GM20000 (cell line): ENCODE data around the gene ALOX5AP.

Source experiments
- DNase-seq: peaks from one replicate; pipeline ENCODE4 v3.0.0; 2012; ENCODE audit warnings: low spot score
- CTCF ChIP-seq: IDR thresholded peaks from 2 replicates; pipeline ENCODE4 v1.5.1; 2012; ENCODE audit warnings: mild to moderate bottlenecking, control low read depth; ENCODE audit errors: extremely low read depth, missing control alignments

ALOX5AP gene

GRCh38 chr13:30696278-30697176 is 38.8 kb upstream of the ALOX5AP start:
- DNase-seq, result no peak
- no peak for TF ChIP-seq CTCF

GRCh38 chr13:30697177-30697953 is 38.0 kb upstream of the ALOX5AP start:
- no peak for TF ChIP-seq CTCF
- DNase-seq, result no peak

- no peak for TF ChIP-seq CTCF
- DNase-seq, result no peak
These were observed 37.3 kb upstream of the ALOX5AP start for GRCh38 chr13:30697996-30698401.

- DNase-seq, result no peak
- TF ChIP-seq CTCF, result no peak
These were observed 36.8 kb upstream of the ALOX5AP start for GRCh38 chr13:30698488-30699005.

- no peak for TF ChIP-seq CTCF
- DNase-seq, result no peak
These were observed 35.0 kb upstream of the ALOX5AP start for GRCh38 chr13:30700364-30700763.

- DNase-seq, result no peak
- no peak for TF ChIP-seq CTCF
These were observed 33.3 kb upstream of the ALOX5AP start for GRCh38 chr13:30702006-30702405.

- no peak for DNase-seq
These were observed 30.7 kb upstream of the ALOX5AP start for GRCh38 chr13:30704596-30704995.

More at GRCh38 chr13:30704596-30704995, 30.7 kb upstream of the ALOX5AP start:
- no peak for TF ChIP-seq CTCF
